Keratinocyte (primary cell): ENCODE data around the gene CYP46A1. TPM values are rescaled to one million over a fixed set of nuclear protein-coding genes. Genes with fewer than 3 reads are reported as not detected.

ENCODE experiments used
- DNase-seq: peaks from one replicate; pipeline ENCODE4 v3.0.0-alpha.2; 2011; ENCODE audit warnings: low read depth, missing footprints, low spot score
- FAIRE-seq: peaks from 2 replicates; lab custom pipeline; 2011; peaks lifted over from hg19 to GRCh38; lab: Jason Lieb, UNC
- H2AFZ ChIP-seq: 2 replicates; pipeline ENCODE4 v1.6.0; 2012; ENCODE audit warnings: low read length, control low read depth, inconsistent platforms; ENCODE audit not compliant: control insufficient read depth
- H3K27ac ChIP-seq: 2 replicates; pipeline ENCODE4 v1.5.1; 2011; ENCODE audit warnings: low read length; ENCODE audit not compliant: control insufficient read depth, insufficient read depth
- H3K27me3 ChIP-seq: 3 replicates; pipeline ENCODE4 v1.6.0; 2011; ENCODE audit warnings: low read length; ENCODE audit not compliant: control insufficient read depth, insufficient read depth; ENCODE audit errors: extremely low read depth
- H3K36me3 ChIP-seq, 2 experiments: 2 replicates in 1 of 2; 3 replicates in 1 of 2; pipeline ENCODE4 v1.5.1; 2011; ENCODE audit warnings: low read length in 2 of 2, mild to moderate bottlenecking in 1 of 2; ENCODE audit not compliant: control insufficient read depth in 2 of 2, insufficient read depth in 2 of 2; ENCODE audit errors: extremely low read depth in 1 of 2
- H3K4me1 ChIP-seq: 3 replicates; pipeline ENCODE4 v1.5.1; 2011; ENCODE audit warnings: low read length; ENCODE audit not compliant: control insufficient read depth, insufficient read depth; ENCODE audit errors: extremely low read depth
- H3K4me2 ChIP-seq: 3 replicates; pipeline ENCODE4 v1.6.0; 2011; ENCODE audit warnings: low read depth, low read length; ENCODE audit not compliant: control insufficient read depth, insufficient read depth; ENCODE audit errors: extremely low read depth
- H3K4me3 ChIP-seq, 3 experiments: fragments of 200-600 bp in 1 of 3; sonication (generic) in 1 of 3; 2 replicates in 2 of 3; 3 replicates in 1 of 3; pipeline ENCODE4 v1.5.1; 2011 to 2016; ENCODE audit warnings: low read length in 3 of 3, mild to moderate bottlenecking in 3 of 3, control low read depth in 2 of 3, inconsistent platforms in 1 of 3, low read depth in 1 of 3, mixed read lengths in 1 of 3, mixed run types in 1 of 3, moderate library complexity in 1 of 3; ENCODE audit not compliant: control insufficient read depth in 2 of 3, insufficient read depth in 2 of 3; ENCODE audit errors: extremely low read depth in 1 of 3
- H3K79me2 ChIP-seq: 2 replicates; pipeline ENCODE4 v1.6.0; 2012; ENCODE audit warnings: low read length; ENCODE audit not compliant: control insufficient read depth, insufficient read depth
- H3K9ac ChIP-seq: 3 replicates; pipeline ENCODE4 v1.6.0; 2011; ENCODE audit warnings: low read length; ENCODE audit not compliant: control insufficient read depth, insufficient read depth; ENCODE audit errors: extremely low read depth
- H3K9me1 ChIP-seq: 3 replicates; pipeline ENCODE4 v1.6.0; 2011; ENCODE audit warnings: low read length; ENCODE audit not compliant: control insufficient read depth, insufficient read depth; ENCODE audit errors: extremely low read depth
- H3K9me3 ChIP-seq: 2 replicates; pipeline ENCODE4 v1.5.1; 2012; ENCODE audit warnings: low read depth, low read length; ENCODE audit not compliant: control insufficient read depth
- H4K20me1 ChIP-seq: 3 replicates; pipeline ENCODE4 v1.6.0; 2011; ENCODE audit warnings: low read length; ENCODE audit not compliant: control insufficient read depth, insufficient read depth; ENCODE audit errors: extremely low read depth
- CTCF ChIP-seq, 3 experiments: IDR thresholded peaks in 1 of 3; conservative IDR thresholded peaks in 1 of 3; optimal IDR thresholded peaks in 1 of 3; 2 replicates in 2 of 3; 3 replicates in 1 of 3; pipeline versions ENCODE3 to v1.5.1; 2011; ENCODE audit warnings: low read length in 3 of 3, mild to moderate bottlenecking in 3 of 3, moderate library complexity in 2 of 3, control low read depth in 1 of 3, inconsistent platforms in 1 of 3; ENCODE audit not compliant: insufficient read depth in 2 of 3; ENCODE audit errors: extremely low read depth in 1 of 3
- EZH2 ChIP-seq: IDR thresholded peaks from one replicate; pipeline ENCODE4 v1.6.1; 2012; ENCODE audit warnings: inconsistent platforms, mild to moderate bottlenecking, low read length, moderate library complexity
- dilution Hi-C: fragments of 300-500 bp; cut with MboI; formaldehyde crosslinking; loops from one replicate; pipeline ENCODE4 v1.7.0; 2020; ENCODE audit warnings: low sequenced_read_pairs; ENCODE audit not compliant: extremely low pct_ligation_motif_present
- polyA plus RNA-seq, 5 experiments: library from polyadenylated mRNA; depleted of rRNA in 3 of 5; stranded (reverse) in 3 of 5; stranded (forward) in 1 of 5; unstranded in 1 of 5; fragments of >200 nt; gene quantifications; 1 replicate in 1 of 5; 2 replicates in 3 of 5; 3 replicates in 1 of 5; pipeline versions ENCODE4 v1.2.1 to v1.2.3, GENCODE V29; 2011 to 2012; ENCODE audit warnings: missing spikeins in 2 of 5, low read depth in 1 of 5, low replicate concordance in 1 of 5

The CYP46A1 gene
- polyA plus RNA-seq, 1 donor (not counting 4 experiments of a cell fraction or from before 2014, with no cell fraction given): 0.01 TPM

- no peak overlapping the region for H2AFZ ChIP-seq
- TF ChIP-seq CTCF (optimal IDR thresholded peaks at IDR 0.05 in 1 of 3, IDR thresholded peaks at IDR 0.05 in 1 of 3, conservative IDR thresholded peaks at IDR 0.05 in 1 of 3; ENCODE audit: extremely low read depth in 1 of 3, insufficient read depth in 2 of 3, low read length in 3 of 3) (no peak), EZH2 (no peak)
- no peaks in the 10 kb centered on the region for H3K79me2 ChIP-seq
- FAIRE-seq (no peak), DNase-seq (no peak)
- no peaks in the 10 kb centered on the region for H3K4me1 ChIP-seq
- peaks cover 9% of the 10 kb centered on the region for H3K9me3 ChIP-seq
- H3K4me2 ChIP-seq: no peak overlapping the region
- no peaks in the 10 kb centered on the region for H4K20me1 ChIP-seq
- dilution Hi-C loops: no loop called here
- no peak overlapping the region for H3K4me3 ChIP-seq
- no peaks in the 10 kb centered on the region for H3K9me1 ChIP-seq
- no peak overlapping the region for H3K27ac ChIP-seq
- H3K9ac ChIP-seq: no peak overlapping the region
- no peaks in the 10 kb centered on the region for H3K36me3 ChIP-seq
- H3K27me3 ChIP-seq: peaks cover 31% of the 10 kb centered on the region
Measured at GRCh38 chr14:99677231-99678140, 6.6 kb upstream of the CYP46A1 start.

- DNase-seq (no peak), FAIRE-seq (no peak)
- no peak for TF ChIP-seq EZH2
- TF ChIP-seq CTCF (optimal IDR thresholded peaks at IDR 0.05 in 1 of 3, IDR thresholded peaks at IDR 0.05 in 1 of 3, conservative IDR thresholded peaks at IDR 0.05 in 1 of 3; ENCODE audit: extremely low read depth in 1 of 3, insufficient read depth in 2 of 3, low read length in 3 of 3): no peak
- no peaks in the 10 kb centered on the region for H3K36me3 ChIP-seq
- no peaks in the 10 kb centered on the region for H3K79me2 ChIP-seq
- peaks cover 4% of the 10 kb centered on the region for H3K4me1 ChIP-seq
- H3K9me3 ChIP-seq: peaks cover 9% of the 10 kb centered on the region
- no peaks in the 10 kb centered on the region for H4K20me1 ChIP-seq
- dilution Hi-C loops: no loop called here
- peaks cover 30% of the 10 kb centered on the region for H3K27me3 ChIP-seq
- no peak overlapping the region for H3K27ac ChIP-seq
- H3K4me3 ChIP-seq: no peak overlapping the region
- no peak overlapping the region for H3K9ac ChIP-seq
- no peak overlapping the region for H2AFZ ChIP-seq
- H3K4me2 ChIP-seq: no peak overlapping the region
- no peaks in the 10 kb centered on the region for H3K9me1 ChIP-seq
Measured at GRCh38 chr14:99678198-99678597, 5.9 kb upstream of the CYP46A1 start.
